ENCODE measurements around the gene QRSL1.

GRCh38 chr6:106702046-106702445 lies 72.7 kb downstream of the QRSL1 start:
- TF ChIP-seq NRF1 (IDR thresholded peaks at IDR 0.05; ENCODE audit: low read depth, low read length) (no peak), RAD21 (IDR thresholded peaks at IDR 0.05; ENCODE audit: low read length) (no peak)

Measured in SK-N-SH (cell line).